ENCODE results near the gene OR2T1.

Gene OR2T1

DNA sequence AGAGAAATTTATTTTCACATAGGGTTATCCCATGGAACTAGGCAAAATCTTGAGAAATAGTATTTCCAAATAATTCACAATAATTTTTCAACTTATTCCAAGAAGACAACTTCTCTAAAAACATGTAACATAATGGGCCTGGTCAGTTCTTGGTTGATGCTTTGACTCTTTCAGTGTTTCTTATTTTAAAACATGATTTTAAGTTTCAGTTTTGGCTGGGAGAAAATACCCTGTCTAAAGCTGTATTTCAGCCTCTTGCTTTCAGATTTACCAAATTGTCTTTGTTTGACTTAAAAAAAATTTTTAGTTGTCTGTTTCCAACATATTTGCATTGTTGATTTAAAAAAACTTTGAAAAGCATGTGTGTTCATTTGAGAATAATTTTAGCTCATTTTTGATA, 36.2 kb upstream of the OR2T1 start:
- Histone ChIP-seq H3K4me3 (ENCODE audit: low read depth, low read length, poor library complexity, severe bottlenecking) (no peak overlapping the region), H3K27ac (ENCODE audit: low read depth, low read length, poor library complexity, severe bottlenecking) (no peak overlapping the region)

DNA sequence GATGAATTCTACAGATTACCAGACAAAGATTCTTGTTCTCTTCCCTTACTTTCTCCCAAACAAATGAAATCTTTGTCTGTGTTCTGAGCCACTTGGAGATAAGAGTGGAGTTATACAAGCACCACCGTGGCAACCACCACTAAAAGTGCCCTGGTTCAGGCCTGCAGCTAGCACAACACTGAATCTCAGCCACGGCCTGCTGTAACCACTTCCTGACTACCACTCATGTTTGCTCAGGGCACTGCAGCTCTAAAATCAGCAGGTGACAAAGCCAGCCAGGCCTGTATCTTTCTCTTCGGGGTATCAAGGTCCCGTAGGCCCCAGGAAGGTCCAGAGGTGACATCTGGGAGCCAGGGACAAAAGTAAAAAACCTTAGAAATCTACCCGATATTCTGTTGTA, 30.5 kb upstream of the OR2T1 start:
- Histone ChIP-seq H4K20me1 (ENCODE audit: insufficient read depth, low read length) (no peaks in the 10 kb centered on the region), H3K27me3 (ENCODE audit: insufficient read depth, low read length) (no peaks in the 10 kb centered on the region), H3K27ac (ENCODE audit: low read depth, low read length, poor library complexity, severe bottlenecking) (no peak overlapping the region), H3K4me3 (ENCODE audit: low read depth, low read length, poor library complexity, severe bottlenecking) (no peak overlapping the region), H3K9ac (ENCODE audit: low read length) (no peak overlapping the region), H3K4me1 (ENCODE audit: insufficient read depth, low read length, severe bottlenecking) (no peaks in the 10 kb centered on the region), H2AFZ (ENCODE audit: low read length) (no peak overlapping the region), H3K4me2 (ENCODE audit: low read length) (no peak overlapping the region), H3K36me3 (ENCODE audit: insufficient read depth, low read length) (no peaks in the 10 kb centered on the region), H3K79me2 (ENCODE audit: insufficient read depth, low read length) (no peaks in the 10 kb centered on the region), H3K9me2 (ENCODE audit: low read depth, low read length) (no peaks in the 10 kb centered on the region), H3F3A (ENCODE audit: insufficient read depth, low read length) (no peaks in the 10 kb centered on the region), H3K9me3 (ENCODE audit: low read length) (no peaks in the 10 kb centered on the region)
- TF ChIP-seq EZH2 (IDR thresholded peaks at IDR 0.05; ENCODE audit: borderline replicate concordance, low read length) (no peak), CTCF (IDR thresholded peaks at IDR 0.05; ENCODE audit: low read length) (no peak)

More for the DNA sequence above, 36.2 kb upstream of the OR2T1 start:
- no peak overlapping the region for H3K4me2 ChIP-seq (ENCODE audit: low read length)
- H3K9me3 ChIP-seq (ENCODE audit: low read length) = no peaks in the 10 kb centered on the region
- no peaks in the 10 kb centered on the region for H3K27me3 ChIP-seq (ENCODE audit: insufficient read depth, low read length)
- no peak overlapping the region for H2AFZ ChIP-seq (ENCODE audit: low read length)
- H3F3A ChIP-seq (ENCODE audit: insufficient read depth, low read length) = no peaks in the 10 kb centered on the region
- H3K9ac ChIP-seq (ENCODE audit: low read length) = no peak overlapping the region
- no peaks in the 10 kb centered on the region for H3K9me2 ChIP-seq (ENCODE audit: low read depth, low read length)
- no peaks in the 10 kb centered on the region for H3K4me1 ChIP-seq (ENCODE audit: insufficient read depth, low read length, severe bottlenecking)
- H3K36me3 ChIP-seq (ENCODE audit: insufficient read depth, low read length) = no peaks in the 10 kb centered on the region
- H3K79me2 ChIP-seq (ENCODE audit: insufficient read depth, low read length) = no peaks in the 10 kb centered on the region
- TF ChIP-seq EZH2 (IDR thresholded peaks at IDR 0.05; ENCODE audit: borderline replicate concordance, low read length) (no peak), CTCF (IDR thresholded peaks at IDR 0.05; ENCODE audit: low read length) (no peak)
- no peaks in the 10 kb centered on the region for H4K20me1 ChIP-seq (ENCODE audit: insufficient read depth, low read length)

- H3K9me3 ChIP-seq (ENCODE audit: low read length) = no peaks in the 10 kb centered on the region
- no peak overlapping the region for H3K4me2 ChIP-seq (ENCODE audit: low read length)
- H3K4me3 ChIP-seq (ENCODE audit: low read depth, low read length, poor library complexity, severe bottlenecking) = no peak overlapping the region
Measured at GRCh38 chr1:248373761-248374160, 29.1 kb upstream of the OR2T1 start.

More at GRCh38 chr1:248373761-248374160, 29.1 kb upstream of the OR2T1 start:
- Histone ChIP-seq H3K79me2 (ENCODE audit: insufficient read depth, low read length) (no peaks in the 10 kb centered on the region), H3K27me3 (ENCODE audit: insufficient read depth, low read length) (no peaks in the 10 kb centered on the region), H4K20me1 (ENCODE audit: insufficient read depth, low read length) (no peaks in the 10 kb centered on the region), H3K27ac (ENCODE audit: low read depth, low read length, poor library complexity, severe bottlenecking) (no peak overlapping the region), H2AFZ (ENCODE audit: low read length) (no peak overlapping the region), H3K4me1 (ENCODE audit: insufficient read depth, low read length, severe bottlenecking) (no peaks in the 10 kb centered on the region), H3K9ac (ENCODE audit: low read length) (no peak overlapping the region), H3K9me2 (ENCODE audit: low read depth, low read length) (no peaks in the 10 kb centered on the region), H3F3A (ENCODE audit: insufficient read depth, low read length) (no peaks in the 10 kb centered on the region), H3K36me3 (ENCODE audit: insufficient read depth, low read length) (no peaks in the 10 kb centered on the region)
- TF ChIP-seq EZH2 (IDR thresholded peaks at IDR 0.05; ENCODE audit: borderline replicate concordance, low read length) = no peak
- no peak for TF ChIP-seq CTCF (IDR thresholded peaks at IDR 0.05; ENCODE audit: low read length)

Measured in OCI-LY1 (cell line).